Activated T-cell treated with anti-CD3 and anti-CD28 coated beads, Interleukin-2, amount 50 U/mL, for 72 hours (primary cell): ENCODE data around the gene RAPSN. TPM values are rescaled to one million over a fixed set of nuclear protein-coding genes. Genes with fewer than 3 reads are reported as not detected.

Source experiments
- ATAC-seq, 2 donors: fragments of 150-1000 bp; cut with Tn5 transposase; replicated peaks in 1 of 2; 2 replicates each; pipeline ENCODE4 v1.10.0; 2021; ENCODE audit warnings: moderate library complexity in 2 of 2, mild to moderate bottlenecking in 1 of 2
- DNase-seq, 2 donors: peaks; one replicate each; pipeline ENCODE4 v3.0.0; 2021 to 2022; ENCODE audit warnings: mixed read lengths in 1 of 2
- H3K27ac Mint-ChIP-seq: one replicate; pipeline ENCODE4 v1.8.0; 2022; ENCODE audit warnings: mild to moderate bottlenecking, moderate library complexity, mixed read lengths
- H3K27me3 Mint-ChIP-seq: one replicate; pipeline ENCODE4 v1.8.0; 2022; ENCODE audit warnings: low read depth, mixed read lengths
- H3K36me3 Mint-ChIP-seq, 2 donors: one replicate each; pipeline ENCODE4 v1.8.0; 2022; ENCODE audit warnings: mixed read lengths in 2 of 2, mild to moderate bottlenecking in 1 of 2; ENCODE audit not compliant: insufficient read depth in 2 of 2
- H3K4me1 Mint-ChIP-seq: one replicate; pipeline ENCODE4 v1.8.0; 2022; ENCODE audit warnings: low read depth, mixed read lengths
- H3K4me3 Mint-ChIP-seq, 2 donors: one replicate each; pipeline ENCODE4 v1.8.0; 2022; ENCODE audit warnings: mild to moderate bottlenecking in 2 of 2, mixed read lengths in 2 of 2, moderate library complexity in 2 of 2
- H3K9me3 Mint-ChIP-seq, 2 donors: one replicate each; pipeline ENCODE4 v1.8.0; 2022; ENCODE audit warnings: mixed read lengths in 2 of 2
- total RNA-seq, 2 donors: library from RNA; stranded (reverse); gene quantifications; one replicate each; pipeline ENCODE4 v1.2.3, GENCODE V29; 2022

The RAPSN gene
- total RNA-seq, 2 donors from 2014 or later = 0.77 to 1.3 TPM

DNA sequence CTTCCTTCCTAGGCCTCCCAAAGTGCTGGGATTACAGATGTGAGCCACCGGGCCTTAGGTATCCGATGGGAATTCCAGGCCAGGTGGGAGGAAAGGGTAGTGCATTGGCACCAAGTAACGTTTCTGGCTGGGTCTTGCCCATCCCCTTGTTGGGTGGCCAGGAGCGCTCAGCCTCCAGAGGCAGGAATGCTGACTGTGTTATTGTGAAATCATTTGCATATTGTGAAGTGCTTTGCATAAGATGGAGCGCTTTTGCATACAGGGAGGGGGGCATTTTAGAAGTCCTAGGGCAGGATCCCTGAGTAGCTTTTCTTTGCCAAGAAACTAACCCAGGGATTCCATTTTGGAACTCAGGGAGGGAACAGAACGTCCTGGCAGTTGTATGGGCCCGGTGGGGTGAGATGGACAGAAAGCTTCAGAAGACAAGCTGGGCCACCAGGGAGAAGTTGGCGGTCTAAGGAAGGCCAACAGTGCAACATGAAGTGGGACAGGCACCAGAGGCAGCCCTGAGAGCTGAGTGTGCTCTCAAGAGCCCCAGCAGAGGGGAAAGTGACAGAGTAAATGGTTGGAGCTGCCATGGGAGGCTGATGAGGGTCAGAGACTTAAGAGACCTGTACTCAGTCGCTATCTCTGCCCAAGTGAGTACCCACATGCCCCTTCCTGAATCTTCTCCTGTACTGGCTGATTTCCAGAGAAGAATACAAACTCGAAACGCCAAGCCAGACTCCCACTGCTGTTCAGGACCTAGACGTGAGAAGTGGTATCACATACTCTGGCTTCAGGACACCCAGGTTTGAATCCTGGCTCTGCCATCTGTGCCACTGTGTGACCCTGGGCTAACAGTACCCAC lies 41.8 kb downstream of the RAPSN start:
- no peak for DNase-seq
- no peaks in the 10 kb centered on the region for H3K27me3 Mint-ChIP-seq
- peak overlapping the region; percentile 81 to 89 for H3K4me3 Mint-ChIP-seq
- ATAC-seq = no peak
- peaks cover 0 to 2% of the 10 kb centered on the region in 2 donors for H3K36me3 Mint-ChIP-seq
- no peaks in the 10 kb centered on the region for H3K9me3 Mint-ChIP-seq
- peaks cover 24% of the 10 kb centered on the region for H3K4me1 Mint-ChIP-seq
- H3K27ac Mint-ChIP-seq = peak overlapping the region; percentile 91

DNA sequence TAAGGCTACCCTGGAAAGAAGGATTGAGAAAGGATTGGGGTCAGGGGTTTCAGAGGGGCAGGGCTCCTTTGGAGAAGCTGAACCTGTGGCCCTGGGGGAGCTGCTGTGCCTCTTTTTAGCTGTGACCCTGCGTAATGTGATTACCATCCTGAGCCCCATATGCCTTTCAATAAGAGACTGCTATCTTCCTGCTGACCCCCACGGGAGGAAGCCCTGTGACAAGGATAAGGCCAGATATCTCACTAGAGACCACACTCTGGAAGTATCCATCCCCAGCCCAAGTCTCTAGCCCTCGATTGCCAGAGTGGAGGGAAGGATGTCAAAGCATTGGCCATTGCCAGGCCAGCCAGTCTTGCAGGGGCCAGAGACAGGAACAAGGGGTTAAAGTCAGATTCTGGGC lies 45.4 kb downstream of the RAPSN start:
- Mint-ChIP-seq H3K4me3 (no peak overlapping the region), H3K9me3 (no peaks in the 10 kb centered on the region), H3K27ac (no peak overlapping the region), H3K27me3 (no peaks in the 10 kb centered on the region), H3K36me3 (no peaks in the 10 kb centered on the region), H3K4me1 (peaks cover 20% of the 10 kb centered on the region)
- ATAC-seq (no peak), DNase-seq (no peak)

DNA sequence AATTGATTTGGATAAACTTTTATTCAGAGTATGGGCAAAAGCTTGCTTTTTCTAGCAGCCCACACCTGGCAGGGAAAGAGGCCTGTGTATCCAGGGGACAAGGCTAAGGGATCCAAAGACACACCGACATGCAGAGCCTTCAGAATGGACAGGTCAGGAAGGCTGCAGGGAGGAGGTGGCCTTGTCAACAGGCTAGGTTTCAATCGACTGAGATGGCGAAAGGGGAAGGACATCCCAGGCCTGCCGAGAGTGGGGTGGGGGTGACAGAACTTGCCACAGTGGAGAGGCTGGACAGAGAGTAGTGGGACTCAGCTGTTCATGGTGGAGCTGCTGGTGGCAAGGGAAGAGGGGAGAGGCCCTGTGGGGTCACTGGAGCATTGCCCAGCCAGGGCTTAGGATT lies 45.8 kb downstream of the RAPSN start:
- Mint-ChIP-seq H3K27me3 (no peaks in the 10 kb centered on the region), H3K9me3 (no peaks in the 10 kb centered on the region), H3K4me1 (peaks cover 20% of the 10 kb centered on the region), H3K27ac (no peak overlapping the region), H3K4me3 (no peak overlapping the region), H3K36me3 (no peaks in the 10 kb centered on the region)
- no peak for DNase-seq
- no peak for ATAC-seq

DNA sequence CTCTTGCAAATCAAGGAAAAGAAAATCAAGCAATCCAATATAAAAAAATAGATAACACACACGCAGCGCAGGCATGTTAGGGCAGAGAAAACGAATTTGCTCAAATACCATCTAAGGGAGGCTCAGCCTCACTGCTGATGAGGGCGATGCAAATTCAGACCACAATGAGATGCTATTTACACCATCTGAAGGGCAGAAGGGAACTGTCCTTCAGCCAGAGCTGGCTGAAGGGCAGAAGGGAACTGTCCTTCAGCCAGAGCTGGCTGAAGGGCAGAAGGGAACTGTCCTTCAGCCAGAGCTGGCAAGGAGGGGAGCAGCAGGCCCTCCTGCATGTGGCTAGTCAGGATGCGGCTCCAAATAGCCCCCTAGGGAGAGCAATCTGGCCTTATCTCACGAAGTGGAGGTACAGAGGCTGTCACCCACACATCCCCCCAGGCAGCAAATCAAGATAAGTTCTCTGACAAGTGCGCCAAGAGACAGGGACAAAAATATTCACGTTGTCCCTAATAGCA lies 48.1 kb downstream of the RAPSN start:
- H3K27me3 Mint-ChIP-seq = no peaks in the 10 kb centered on the region
- peak overlapping the region; percentile 87 to 90 for H3K4me3 Mint-ChIP-seq
- DNase-seq (no peak), ATAC-seq (peak in 1 of 2 donors; percentile 6)
- H3K4me1 Mint-ChIP-seq = peaks cover 7% of the 10 kb centered on the region
- H3K36me3 Mint-ChIP-seq = no peaks in the 10 kb centered on the region
- H3K9me3 Mint-ChIP-seq = no peaks in the 10 kb centered on the region
- H3K27ac Mint-ChIP-seq = peak overlapping the region; percentile 88

DNA sequence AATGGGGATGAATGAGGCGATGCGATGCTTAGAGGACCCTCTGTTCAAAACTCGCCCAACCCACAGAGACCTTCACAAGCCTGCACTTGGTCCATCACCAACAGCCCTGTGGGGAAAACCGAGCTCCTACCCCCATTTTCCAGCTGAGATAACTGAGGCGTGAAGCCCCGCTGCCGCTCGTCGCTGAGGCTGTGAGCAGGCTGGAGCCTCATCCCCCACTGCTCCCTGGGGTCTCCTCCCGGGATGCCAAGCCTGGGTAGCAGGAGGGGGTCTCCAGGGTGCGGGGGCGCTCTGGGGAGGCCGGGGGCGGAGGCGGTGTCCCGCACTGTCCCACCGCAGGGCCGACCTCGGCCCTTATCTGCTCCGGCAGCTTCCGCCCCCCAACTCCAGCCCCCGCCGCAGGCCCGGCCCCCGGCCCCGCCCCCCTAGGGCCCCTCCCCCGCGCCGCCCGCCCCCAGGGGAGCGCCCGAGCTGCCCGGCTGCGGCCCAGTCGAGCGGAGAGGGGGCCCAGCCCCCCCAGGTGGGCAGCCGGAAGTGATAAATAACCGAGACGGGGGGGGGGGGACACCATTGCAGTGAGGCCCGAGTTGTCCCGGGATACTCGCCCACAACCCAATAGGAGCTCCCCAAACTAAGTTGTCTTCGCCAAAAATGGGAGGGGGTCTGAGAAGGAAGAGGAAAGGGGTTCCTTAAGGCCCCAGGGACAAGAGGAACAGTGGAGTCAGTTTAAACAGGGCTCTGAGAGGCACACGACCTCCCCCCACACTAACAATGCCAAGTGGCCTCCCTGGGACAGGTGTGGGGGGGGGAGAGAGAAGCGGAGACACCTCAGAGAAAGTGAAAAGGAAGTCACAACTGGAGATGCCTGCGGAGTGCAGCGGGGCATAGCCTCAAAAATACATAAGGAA lies 48.8 kb downstream of the RAPSN start:
- no peaks in the 10 kb centered on the region for H3K36me3 Mint-ChIP-seq
- no peaks in the 10 kb centered on the region for H3K9me3 Mint-ChIP-seq
- peak overlapping the region; percentile 87 to 90 for H3K4me3 Mint-ChIP-seq
- H3K27ac Mint-ChIP-seq = peak overlapping the region; percentile 88
- DNase-seq = peak; percentile 44 to 57
- ATAC-seq = peak; percentile 90
- no peaks in the 10 kb centered on the region for H3K27me3 Mint-ChIP-seq
- peaks cover 7% of the 10 kb centered on the region for H3K4me1 Mint-ChIP-seq

DNA sequence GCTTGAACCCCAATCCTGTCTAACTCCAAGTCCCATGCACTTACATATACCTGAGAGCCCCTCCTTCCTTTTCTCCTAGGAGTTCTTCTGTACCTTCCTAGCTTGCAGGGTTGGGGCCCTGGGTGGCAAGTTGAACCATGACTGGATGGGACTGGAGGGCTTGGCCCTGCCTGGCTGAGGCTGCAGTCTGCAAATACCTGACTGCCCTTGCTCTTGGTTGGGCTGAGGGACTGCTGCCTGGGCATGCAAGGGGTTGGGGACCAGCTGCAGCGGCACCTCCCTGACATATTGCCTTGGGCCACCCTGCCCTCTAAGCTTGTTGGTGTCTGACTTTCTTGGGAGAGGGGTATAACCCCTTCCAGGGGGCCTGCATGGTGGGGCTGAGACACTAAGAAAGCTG lies 50.4 kb downstream of the RAPSN start:
- Mint-ChIP-seq H3K4me3 (peak overlapping the region in 1 of 2 donors; percentile 87), H3K27ac (peak overlapping the region; percentile 42)

DNA sequence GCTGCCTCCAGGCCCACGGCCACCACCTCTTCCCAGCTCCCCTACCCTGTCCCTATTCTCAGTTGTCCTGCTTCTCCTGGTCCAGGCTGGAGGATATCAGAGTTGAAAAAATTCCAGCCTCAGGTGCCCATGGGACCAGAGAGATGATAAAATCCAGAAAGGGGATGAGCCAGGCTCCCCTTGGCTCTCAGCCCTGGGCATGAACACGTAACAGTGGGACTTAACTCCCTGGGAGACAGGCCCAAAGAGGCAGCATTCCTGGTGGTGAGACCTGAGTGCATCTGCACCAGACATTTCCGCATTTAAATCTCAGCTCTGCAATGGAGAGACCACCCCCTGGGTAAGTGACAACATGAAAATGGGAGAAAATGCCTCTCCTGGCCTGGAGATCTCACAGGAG lies 50.9 kb downstream of the RAPSN start:
- ATAC-seq = no peak
- no peak for DNase-seq
- H3K27ac Mint-ChIP-seq = no peak overlapping the region
- peaks cover 16% of the 10 kb centered on the region for H3K4me1 Mint-ChIP-seq
- no peaks in the 10 kb centered on the region for H3K27me3 Mint-ChIP-seq
- no peaks in the 10 kb centered on the region for H3K36me3 Mint-ChIP-seq
- no peaks in the 10 kb centered on the region for H3K9me3 Mint-ChIP-seq
- H3K4me3 Mint-ChIP-seq = no peak overlapping the region

More for the DNA sequence above, 50.4 kb downstream of the RAPSN start:
- Mint-ChIP-seq H3K27me3 (no peaks in the 10 kb centered on the region), H3K4me1 (peaks cover 16% of the 10 kb centered on the region), H3K9me3 (no peaks in the 10 kb centered on the region), H3K36me3 (no peaks in the 10 kb centered on the region)
- no peak for DNase-seq
- ATAC-seq = no peak

DNA sequence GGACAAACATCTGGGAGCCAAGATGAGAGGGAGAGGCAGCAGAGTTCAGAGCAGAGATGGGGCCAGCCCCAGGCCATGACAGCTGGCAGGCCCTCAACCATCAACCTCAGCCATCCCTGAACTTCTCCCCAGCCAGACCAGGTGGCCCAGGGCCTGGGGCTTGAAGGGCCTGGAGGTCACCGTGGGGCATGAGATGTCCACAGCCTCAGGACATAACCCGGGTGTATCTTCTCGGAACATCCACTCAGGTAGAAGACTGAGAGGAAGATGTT lies 53.0 kb downstream of the RAPSN start:
- ATAC-seq = no peak
- DNase-seq = no peak
- H3K4me1 Mint-ChIP-seq = peaks cover 16% of the 10 kb centered on the region
- H3K27ac Mint-ChIP-seq = peak overlapping the region; percentile 93
- H3K36me3 Mint-ChIP-seq = no peaks in the 10 kb centered on the region
- no peaks in the 10 kb centered on the region for H3K9me3 Mint-ChIP-seq
- no peaks in the 10 kb centered on the region for H3K27me3 Mint-ChIP-seq
- H3K4me3 Mint-ChIP-seq = no peak overlapping the region

DNA sequence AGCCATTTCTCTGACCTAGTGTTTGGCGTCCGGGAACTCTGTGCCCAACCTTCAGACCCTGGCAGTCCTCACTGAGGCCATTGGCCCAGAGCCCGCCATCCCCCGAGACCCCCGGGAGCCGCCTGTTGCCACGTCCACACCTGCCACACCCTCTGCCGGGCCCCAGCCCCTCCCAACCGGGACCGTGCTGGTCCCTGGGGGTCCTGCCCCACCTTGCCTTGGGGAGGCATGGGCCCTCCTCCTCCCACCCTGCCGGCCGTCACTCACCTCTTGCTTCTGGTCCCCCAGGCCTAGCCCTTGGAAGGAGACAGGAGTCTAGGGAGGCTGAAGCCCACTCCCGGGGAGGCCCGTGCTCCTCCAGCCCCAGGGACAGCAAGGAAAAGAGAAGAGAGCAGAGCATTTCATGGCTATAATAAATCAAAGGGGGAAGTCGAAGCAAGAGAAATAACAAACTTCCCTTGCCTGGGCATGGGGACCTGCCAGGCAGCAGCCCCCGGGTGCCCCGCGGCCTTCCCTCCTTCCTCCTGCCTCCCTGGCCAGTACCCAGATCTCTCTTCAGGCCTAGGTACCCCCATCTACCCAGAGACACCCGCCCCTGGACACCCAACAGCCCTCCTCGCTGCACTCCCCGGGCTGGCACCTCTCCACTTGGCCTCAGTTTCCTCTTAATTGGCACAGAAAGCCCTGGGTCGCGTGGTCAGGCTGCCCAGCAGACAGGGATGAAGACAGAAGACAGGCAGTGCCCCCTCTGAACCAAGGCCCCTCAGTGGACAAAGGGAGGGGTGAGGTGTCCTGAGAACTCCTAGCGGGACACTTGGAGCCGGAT lies 53.5 kb downstream of the RAPSN start:
- Mint-ChIP-seq H3K4me1 (peaks cover 11% of the 10 kb centered on the region), H3K4me3 (peak overlapping the region; percentile 62 to 64), H3K27ac (peak overlapping the region; percentile 93), H3K9me3 (no peaks in the 10 kb centered on the region), H3K27me3 (no peaks in the 10 kb centered on the region), H3K36me3 (no peaks in the 10 kb centered on the region)
- ATAC-seq (no peak), DNase-seq (no peak)

DNA sequence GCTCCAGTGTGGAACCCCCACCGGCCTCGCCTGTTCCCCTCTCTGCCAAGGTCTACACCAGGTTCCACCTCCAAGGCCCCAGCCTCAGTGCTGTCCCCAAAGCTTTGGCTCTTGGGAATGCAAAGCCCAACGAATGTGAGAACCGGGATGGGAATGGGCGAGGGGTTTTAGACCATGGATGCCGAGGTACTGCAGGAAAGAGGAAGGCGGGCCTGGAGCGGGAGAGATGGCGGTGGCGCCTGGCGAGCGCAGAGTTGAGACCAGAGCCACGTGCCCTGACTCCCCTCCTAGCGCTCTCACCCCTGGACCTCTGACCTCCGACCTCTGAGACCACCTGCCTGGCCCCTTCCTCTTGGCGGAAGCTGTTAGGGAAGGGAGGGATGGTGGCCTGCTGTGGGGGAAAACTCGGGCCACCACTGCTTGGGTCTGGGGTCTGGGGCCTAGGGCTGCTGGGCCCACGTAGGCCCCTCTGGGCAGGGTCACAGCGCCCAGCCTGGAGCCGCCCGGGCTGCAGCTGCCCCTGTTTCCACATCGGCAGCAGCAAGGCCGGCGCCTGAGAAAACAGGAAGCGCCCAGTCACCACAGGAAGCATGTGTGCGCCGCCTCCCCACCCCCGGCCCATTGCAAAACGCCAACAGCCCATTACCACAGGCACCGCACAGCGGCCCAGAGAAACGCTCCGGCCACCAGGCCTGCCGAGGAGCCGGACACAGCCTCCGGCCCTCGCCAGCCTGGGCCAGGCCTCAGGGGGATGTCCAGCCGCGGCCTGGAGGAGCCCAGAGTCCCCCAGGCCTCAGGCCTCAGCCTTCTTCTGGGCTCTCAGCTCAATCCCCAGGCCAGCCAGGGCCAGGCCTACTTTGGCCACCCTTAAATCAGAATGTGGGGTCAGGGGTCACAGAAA lies 54.4 kb downstream of the RAPSN start:
- Mint-ChIP-seq H3K36me3 (no peaks in the 10 kb centered on the region), H3K4me1 (peaks cover 15% of the 10 kb centered on the region), H3K4me3 (peak overlapping the region; percentile 62 to 64), H3K27ac (peak overlapping the region; percentile 84), H3K27me3 (no peaks in the 10 kb centered on the region), H3K9me3 (no peaks in the 10 kb centered on the region)
- ATAC-seq (peak; percentile 86 to 91), DNase-seq (peak; percentile 72 to 75)

DNA sequence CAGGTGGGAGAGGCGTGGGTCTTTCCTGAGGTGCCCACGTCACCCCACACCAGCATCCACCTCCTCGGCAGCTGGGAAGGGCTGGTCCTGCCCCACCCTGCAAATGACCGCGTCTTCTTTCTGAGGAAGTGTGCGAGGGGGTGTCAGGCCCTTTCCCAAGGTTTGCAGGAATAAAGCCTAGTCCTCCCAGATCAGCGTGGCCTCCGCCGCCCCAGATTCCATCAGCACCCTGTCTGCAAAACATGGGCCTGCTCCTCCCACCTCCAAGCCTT lies 55.0 kb downstream of the RAPSN start:
- no peaks in the 10 kb centered on the region for H3K9me3 Mint-ChIP-seq

More for the DNA sequence above, 55.0 kb downstream of the RAPSN start:
- Mint-ChIP-seq H3K4me1 (peaks cover 16% of the 10 kb centered on the region), H3K27ac (no peak overlapping the region), H3K36me3 (no peaks in the 10 kb centered on the region), H3K27me3 (no peaks in the 10 kb centered on the region), H3K4me3 (peak overlapping the region in 1 of 2 donors; percentile 64)
- ATAC-seq (no peak), DNase-seq (no peak)
